ENCODE results near the gene ST6GAL1.

The ST6GAL1 gene

DNA sequence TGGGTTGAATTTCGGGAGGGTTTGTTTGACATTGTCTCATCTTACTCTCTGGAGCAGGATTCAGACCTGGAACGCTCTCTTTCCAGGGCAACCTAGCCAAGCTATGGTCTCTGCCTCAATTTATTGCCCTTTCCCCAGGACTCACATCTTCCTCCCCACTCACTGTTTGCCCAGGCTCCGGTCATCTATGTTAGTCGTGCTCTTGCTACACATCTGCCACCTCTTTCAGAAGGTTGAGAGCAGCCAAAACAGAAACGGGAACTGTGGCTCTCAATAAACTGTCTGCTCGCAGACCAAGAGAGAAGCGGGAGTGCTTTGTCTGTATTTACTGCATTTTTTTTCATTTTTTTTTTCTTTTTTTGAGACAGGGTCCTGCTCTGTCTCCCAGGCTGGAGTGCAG is 81.6 kb downstream of the ST6GAL1 start:
- no peak overlapping the region for H3K4me3 ChIP-seq (ENCODE audit: low read depth, low read length)

DNA sequence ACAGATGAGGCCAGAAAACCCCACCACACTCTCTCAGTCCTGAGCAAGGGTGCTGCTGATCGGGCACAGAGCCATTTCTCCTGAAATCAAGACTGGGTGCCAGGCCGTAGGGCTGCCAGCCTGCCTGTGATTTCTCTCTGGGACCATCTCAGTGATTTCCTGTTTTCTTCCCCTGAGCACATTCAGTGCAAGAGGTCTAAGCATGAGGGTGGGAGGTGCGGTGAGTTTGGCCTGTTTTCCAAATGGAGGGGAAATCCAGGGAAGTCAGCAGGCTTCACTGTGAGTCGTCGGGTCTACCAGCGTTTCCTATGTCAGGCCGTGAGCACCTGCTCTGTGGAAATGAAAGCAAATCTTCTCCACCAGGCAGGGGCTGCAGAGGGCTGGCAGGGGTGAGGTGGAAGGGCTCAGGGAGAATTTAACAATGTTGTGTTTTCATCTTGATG is 82.3 kb downstream of the ST6GAL1 start:
- no peak overlapping the region for H3K4me3 ChIP-seq (ENCODE audit: low read depth, low read length)
- TF ChIP-seq, protein P1, sequence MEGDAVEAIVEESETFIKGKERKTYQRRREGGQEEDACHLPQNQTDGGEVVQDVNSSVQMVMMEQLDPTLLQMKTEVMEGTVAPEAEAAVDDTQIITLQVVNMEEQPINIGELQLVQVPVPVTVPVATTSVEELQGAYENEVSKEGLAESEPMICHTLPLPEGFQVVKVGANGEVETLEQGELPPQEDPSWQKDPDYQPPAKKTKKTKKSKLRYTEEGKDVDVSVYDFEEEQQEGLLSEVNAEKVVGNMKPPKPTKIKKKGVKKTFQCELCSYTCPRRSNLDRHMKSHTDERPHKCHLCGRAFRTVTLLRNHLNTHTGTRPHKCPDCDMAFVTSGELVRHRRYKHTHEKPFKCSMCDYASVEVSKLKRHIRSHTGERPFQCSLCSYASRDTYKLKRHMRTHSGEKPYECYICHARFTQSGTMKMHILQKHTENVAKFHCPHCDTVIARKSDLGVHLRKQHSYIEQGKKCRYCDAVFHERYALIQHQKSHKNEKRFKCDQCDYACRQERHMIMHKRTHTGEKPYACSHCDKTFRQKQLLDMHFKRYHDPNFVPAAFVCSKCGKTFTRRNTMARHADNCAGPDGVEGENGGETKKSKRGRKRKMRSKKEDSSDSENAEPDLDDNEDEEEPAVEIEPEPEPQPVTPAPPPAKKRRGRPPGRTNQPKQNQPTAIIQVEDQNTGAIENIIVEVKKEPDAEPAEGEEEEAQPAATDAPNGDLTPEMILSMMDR (IDR thresholded peaks at IDR 0.05; ENCODE audit: low read depth, low read length): no peak

More for the DNA sequence above, 81.6 kb downstream of the ST6GAL1 start:
- TF ChIP-seq, protein P1 (IDR thresholded peaks at IDR 0.05; ENCODE audit: low read depth, low read length): no peak

DNA sequence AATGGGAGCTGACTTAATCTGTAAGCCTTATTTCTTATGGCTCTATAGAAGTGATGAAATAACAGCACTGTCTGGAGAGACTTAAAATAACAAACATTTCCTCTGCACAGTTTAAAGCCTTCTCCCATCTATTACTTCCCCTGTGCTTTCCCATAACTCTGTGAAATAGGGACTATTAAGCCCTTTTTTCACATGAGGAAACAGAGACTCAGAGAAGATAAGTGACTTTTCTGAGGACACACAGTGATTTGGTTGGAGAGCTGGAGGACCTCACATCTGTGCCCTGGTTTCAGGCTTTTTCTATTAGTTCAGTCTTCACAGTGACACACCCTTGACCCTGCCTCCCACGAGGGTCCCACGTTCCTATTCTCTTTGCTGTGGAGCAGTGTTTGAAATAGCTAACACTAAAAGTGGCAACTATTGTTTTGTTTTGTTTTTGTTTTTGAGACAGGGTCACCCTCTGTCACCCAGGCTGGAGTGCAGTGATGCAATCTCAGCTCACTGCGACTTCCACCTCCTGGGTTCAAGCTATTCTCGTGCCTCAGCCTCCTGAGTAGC is 82.9 kb downstream of the ST6GAL1 start:
- no peak overlapping the region for H3K4me3 ChIP-seq (ENCODE audit: low read depth, low read length)
- TF ChIP-seq, protein P1 (IDR thresholded peaks at IDR 0.05; ENCODE audit: low read depth, low read length): no peak

DNA sequence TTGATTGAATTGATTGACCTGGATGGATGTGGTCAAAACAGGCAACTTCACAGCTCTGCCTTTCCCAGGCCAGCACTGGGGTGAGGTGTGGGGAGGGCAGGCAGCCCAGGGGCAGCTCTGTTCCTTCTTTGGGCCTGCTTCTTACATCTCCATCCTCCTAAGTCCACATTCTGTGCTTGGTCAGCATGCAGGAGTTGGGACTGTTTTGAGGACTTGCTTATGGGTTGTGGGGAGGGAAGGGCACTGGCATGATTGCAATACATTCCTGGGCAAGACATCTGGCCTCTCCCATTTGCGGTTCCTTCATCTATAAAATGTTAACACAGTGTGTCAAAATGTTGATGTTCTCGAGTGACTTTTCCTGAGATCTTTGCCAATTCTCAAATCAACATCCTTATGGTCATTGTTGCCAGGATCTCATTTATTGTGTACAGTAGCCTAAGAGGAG is 84.1 kb downstream of the ST6GAL1 start:
- TF ChIP-seq, protein P1 (IDR thresholded peaks at IDR 0.05; ENCODE audit: low read depth, low read length): no peak
- no peak overlapping the region for H3K4me3 ChIP-seq (ENCODE audit: low read depth, low read length)

DNA sequence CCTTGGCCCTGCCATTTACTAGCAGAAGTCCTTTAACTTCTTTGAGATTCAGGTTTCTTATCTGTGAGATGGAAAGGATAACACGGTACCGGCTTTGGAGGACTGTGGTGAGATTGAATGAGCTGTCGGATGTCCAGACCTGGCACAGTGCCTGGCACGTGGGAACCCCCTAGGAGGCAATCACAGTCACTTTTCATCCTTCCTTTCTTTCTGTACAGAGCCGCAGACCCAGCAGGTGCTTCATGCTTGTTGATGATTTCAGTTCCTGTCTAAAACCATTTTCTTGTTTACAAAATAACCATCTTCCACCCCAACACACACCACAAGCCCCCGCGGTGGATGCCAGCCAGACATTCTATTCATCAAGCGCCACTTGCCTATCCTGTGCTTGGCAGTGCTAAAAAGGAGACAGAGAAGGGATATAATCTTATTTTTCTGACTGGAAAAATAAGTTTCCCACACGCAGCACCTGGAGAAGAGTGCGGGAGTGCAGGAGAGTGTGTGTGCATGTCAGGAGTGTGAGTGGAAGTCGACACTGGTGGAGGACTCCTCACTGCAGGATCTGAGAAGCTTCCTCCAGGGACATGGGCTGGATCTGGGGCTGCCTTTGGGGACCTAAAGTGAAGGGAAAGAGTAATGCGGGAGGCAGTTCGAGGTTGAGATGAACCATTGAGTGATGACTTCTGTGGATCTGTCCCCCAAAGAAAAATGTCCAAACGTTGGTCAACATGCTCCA is 85.7 kb downstream of the ST6GAL1 start:
- TF ChIP-seq, protein P1 (IDR thresholded peaks at IDR 0.05; ENCODE audit: low read depth, low read length): no peak
- no peak overlapping the region for H3K4me3 ChIP-seq (ENCODE audit: low read depth, low read length)

DNA sequence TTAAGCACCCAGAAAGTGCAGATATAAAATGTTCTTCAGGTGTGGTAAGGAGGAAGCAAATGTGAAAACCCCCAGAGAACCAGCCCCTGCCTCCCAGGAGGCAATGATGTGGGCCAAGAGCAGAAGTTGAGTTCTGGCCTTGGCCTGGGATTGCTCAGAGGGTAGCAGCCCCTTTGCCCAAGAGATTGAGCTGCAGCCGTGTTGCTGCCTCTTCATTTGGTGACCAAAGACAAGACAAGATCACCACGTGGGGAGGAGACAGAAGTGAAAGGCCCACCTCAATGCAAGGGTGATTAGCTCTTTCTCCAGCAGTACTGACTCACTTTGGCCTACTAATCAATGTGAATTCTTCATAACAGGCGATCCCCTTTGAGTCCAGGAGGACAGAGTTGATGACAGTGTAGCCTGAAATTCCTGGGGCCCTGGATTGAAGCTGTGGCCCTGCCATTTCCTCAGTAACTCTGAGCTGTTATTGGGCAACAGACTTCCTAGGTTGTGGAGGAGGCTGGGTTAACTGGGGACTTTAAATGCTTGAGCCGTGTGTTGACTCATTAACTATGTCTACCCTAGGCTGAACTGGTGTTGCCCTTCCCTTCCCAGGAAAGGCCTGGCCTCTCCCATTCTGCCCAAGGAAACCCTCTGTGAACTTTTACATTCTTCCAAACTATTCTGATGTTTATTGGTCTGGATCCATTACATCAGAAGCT is 86.5 kb downstream of the ST6GAL1 start:
- TF ChIP-seq, protein P1 (IDR thresholded peaks at IDR 0.05; ENCODE audit: low read depth, low read length): no peak
- no peak overlapping the region for H3K4me3 ChIP-seq (ENCODE audit: low read depth, low read length)

Data from WI38 (cell line).